ENCODE data around the gene CFAP46. TPM values are rescaled to one million over a fixed set of nuclear protein-coding genes. Genes with fewer than 3 reads are reported as not detected.
"Not testable (repeated sequence)": the region's sequence is repeated elsewhere in the genome, so short reads cannot be mapped to it uniquely, and the experiment has no call there.

CFAP46 gene
- total RNA-seq, 1 donor from 2014 or later, result 1.6 TPM

DNA sequence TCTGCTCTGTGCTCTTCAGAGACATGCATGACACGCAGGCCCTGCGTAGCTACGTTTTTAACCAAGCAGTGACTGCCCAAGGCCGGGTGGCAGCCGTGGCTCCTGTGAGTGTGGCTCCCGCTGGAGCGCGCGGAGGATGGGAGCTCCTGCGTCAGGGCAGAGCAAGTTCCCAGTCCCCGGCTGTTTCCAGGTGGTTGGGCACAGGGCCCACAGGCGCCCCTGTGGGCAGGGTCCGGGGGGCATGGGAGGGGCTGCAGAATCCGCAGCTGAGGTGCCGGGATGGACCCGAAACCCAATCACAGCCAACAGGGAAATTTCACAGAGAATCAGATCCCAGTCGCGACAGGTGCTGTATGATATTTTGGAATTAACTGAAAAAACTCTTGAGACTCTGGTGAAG, 166.2 kb downstream of the CFAP46 start:
- Histone ChIP-seq H3K79me2 (ENCODE audit: low read depth) (no peaks in the 10 kb centered on the region), H3K4me3 (no peak overlapping the region), H3K9ac (no peak overlapping the region), H3K4me2 (no peak overlapping the region), H2AFZ (replicated peaks) (no peak overlapping the region), H3F3A (ENCODE audit: low read depth) (peaks cover 3% of the 10 kb centered on the region), H3K27ac (no peak overlapping the region), H3K4me1 (no peaks in the 10 kb centered on the region), H4K20me1 (ENCODE audit: low read depth) (peaks cover 4% of the 10 kb centered on the region), H3K9me3 (ENCODE audit: low read depth) (no peaks in the 10 kb centered on the region), H3K27me3 (peaks cover 15% of the 10 kb centered on the region), H3K36me3 (no peaks in the 10 kb centered on the region)
- Mint-ChIP-seq H3K4me1 (peaks cover 4% of the 10 kb centered on the region), H3K4me3 (no peak overlapping the region), H3K9me3 (peaks cover 6% of the 10 kb centered on the region), H3K27me3 (ENCODE audit: insufficient read depth, low read depth) (peaks cover 5% of the 10 kb centered on the region), H3K27ac (no peak overlapping the region), H3K36me3 (peaks cover 3% of the 10 kb centered on the region)
- no peak for DNase-seq (ENCODE audit: low spot score)
- TF ChIP-seq EZH2 (IDR thresholded peaks at IDR 0.05), result no peak
- no peak for TF ChIP-seq EZH2phosphoT487 (IDR thresholded peaks at IDR 0.05)
- TF ChIP-seq, protein P1, sequence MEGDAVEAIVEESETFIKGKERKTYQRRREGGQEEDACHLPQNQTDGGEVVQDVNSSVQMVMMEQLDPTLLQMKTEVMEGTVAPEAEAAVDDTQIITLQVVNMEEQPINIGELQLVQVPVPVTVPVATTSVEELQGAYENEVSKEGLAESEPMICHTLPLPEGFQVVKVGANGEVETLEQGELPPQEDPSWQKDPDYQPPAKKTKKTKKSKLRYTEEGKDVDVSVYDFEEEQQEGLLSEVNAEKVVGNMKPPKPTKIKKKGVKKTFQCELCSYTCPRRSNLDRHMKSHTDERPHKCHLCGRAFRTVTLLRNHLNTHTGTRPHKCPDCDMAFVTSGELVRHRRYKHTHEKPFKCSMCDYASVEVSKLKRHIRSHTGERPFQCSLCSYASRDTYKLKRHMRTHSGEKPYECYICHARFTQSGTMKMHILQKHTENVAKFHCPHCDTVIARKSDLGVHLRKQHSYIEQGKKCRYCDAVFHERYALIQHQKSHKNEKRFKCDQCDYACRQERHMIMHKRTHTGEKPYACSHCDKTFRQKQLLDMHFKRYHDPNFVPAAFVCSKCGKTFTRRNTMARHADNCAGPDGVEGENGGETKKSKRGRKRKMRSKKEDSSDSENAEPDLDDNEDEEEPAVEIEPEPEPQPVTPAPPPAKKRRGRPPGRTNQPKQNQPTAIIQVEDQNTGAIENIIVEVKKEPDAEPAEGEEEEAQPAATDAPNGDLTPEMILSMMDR (IDR thresholded peaks at IDR 0.05), result no peak

DNA sequence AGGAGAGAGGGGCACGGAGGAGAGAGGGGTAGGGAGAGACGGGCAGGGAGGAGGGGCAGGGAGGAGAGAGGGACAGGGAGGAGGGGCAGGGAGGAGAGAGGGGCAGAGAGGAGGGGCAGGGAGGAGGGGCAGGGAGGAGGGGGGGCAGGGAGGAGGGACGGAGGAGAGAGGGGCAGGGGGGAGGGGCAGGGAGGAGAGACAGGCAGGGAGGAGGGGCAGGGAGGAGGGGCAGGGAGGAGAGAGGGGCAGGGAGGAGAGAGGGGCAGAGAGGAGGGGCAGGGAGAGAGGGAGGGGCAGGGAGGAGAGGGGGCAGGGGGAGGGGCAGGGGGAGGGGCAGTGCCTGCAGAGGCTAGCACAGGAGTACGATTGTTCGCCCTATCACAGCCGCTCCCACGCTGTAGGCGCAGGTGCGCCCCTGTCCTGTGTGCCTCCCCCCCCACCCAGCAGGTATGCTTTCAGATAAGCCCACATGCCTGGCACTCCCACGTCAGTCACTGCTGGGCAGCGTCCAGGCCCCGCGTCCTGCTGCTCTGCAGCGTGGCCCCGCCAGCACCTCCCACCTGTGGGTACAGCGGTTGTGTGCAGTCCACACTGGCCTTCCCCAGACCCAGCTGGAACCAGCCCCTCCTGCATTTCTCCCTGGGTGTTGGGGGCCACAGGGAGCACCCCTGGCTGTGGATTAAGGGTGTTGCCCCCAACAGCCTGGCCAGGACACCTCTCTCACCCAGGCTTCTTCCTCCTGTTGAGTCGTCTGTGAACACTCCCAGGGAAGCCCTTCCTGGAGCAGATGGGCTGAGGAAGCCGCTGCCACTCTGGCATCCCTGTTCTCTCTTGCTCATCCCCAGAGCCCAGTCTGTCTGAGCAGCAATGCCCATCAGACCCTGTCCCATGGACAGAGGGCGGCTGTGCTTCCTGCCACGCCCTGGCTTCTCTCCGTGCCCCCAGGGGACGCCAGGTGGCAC, 167.2 kb downstream of the CFAP46 start:
- Histone ChIP-seq H3K4me1 (no peaks in the 10 kb centered on the region), H3K4me3 (no peak overlapping the region), H4K20me1 (ENCODE audit: low read depth) (peaks cover 2% of the 10 kb centered on the region), H3F3A (ENCODE audit: low read depth) (peaks cover 3% of the 10 kb centered on the region), H2AFZ (replicated peaks) (no peak overlapping the region), H3K9ac (no peak overlapping the region), H3K4me2 (no peak overlapping the region), H3K79me2 (ENCODE audit: low read depth) (no peaks in the 10 kb centered on the region), H3K36me3 (no peaks in the 10 kb centered on the region), H3K27me3 (peaks cover 5% of the 10 kb centered on the region), H3K27ac (no peak overlapping the region), H3K9me3 (ENCODE audit: low read depth) (no peaks in the 10 kb centered on the region)
- Mint-ChIP-seq H3K9me3 (peaks cover 6% of the 10 kb centered on the region), H3K27me3 (ENCODE audit: insufficient read depth, low read depth) (peaks cover 6% of the 10 kb centered on the region), H3K4me3 (no peak overlapping the region), H3K4me1 (peaks cover 4% of the 10 kb centered on the region), H3K36me3 (peaks cover 3% of the 10 kb centered on the region), H3K27ac (no peak overlapping the region)
- no peak for DNase-seq (ENCODE audit: low spot score)
- TF ChIP-seq EZH2phosphoT487 (IDR thresholded peaks at IDR 0.05), result no peak
- no peak for TF ChIP-seq EZH2 (IDR thresholded peaks at IDR 0.05)
- TF ChIP-seq, protein P1 (IDR thresholded peaks at IDR 0.05), result no peak

DNA sequence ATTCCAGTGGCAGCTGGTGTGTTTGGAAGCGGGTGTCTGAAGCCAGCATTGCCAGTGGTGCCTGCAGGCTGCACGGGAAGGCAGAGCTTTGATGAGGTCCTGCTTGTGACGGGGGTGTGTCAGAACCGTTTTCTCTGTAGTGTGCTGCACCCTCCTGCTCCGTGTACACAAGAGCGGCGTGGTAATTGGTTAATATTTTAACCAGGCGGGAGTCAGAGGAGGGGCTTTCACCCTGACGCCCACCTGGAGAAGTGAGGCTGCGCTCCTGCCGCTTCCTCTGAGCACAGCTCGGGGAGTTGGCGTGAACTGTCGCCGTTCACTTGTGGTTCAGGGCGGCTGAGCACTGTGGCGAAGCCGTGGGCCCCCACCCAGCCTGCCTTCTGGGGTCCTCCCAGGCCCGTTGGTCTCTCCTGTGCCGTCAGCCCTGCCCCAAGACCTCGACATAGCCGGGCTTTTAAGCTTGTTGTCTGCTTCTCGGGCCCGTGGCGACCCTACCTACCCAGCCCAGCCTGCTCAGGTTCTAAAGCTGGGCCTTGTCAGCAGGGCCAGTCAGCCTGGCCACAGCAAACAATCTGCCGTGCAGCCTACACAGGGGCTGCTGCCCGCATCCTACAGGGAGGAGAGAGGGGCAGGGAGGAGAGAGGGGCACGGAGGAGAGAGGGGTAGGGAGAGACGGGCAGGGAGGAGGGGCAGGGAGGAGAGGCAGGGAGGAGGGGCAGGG, 168.0 kb downstream of the CFAP46 start:
- H3K4me2 ChIP-seq, result no peak overlapping the region
- no peak for TF ChIP-seq EZH2 (IDR thresholded peaks at IDR 0.05)
- TF ChIP-seq, protein P1 (IDR thresholded peaks at IDR 0.05), result no peak
- TF ChIP-seq EZH2phosphoT487 (IDR thresholded peaks at IDR 0.05), result no peak
- no peak for DNase-seq (ENCODE audit: low spot score)
- Mint-ChIP-seq H3K9me3 (peaks cover 6% of the 10 kb centered on the region), H3K27me3 (ENCODE audit: insufficient read depth, low read depth) (peaks cover 6% of the 10 kb centered on the region), H3K4me3 (no peak overlapping the region), H3K4me1 (peaks cover 4% of the 10 kb centered on the region), H3K36me3 (peaks cover 3% of the 10 kb centered on the region), H3K27ac (no peak overlapping the region)
- no peaks in the 10 kb centered on the region for H3K79me2 ChIP-seq (ENCODE audit: low read depth)
- no peak overlapping the region for H2AFZ ChIP-seq (replicated peaks)
- no peak overlapping the region for H3K27ac ChIP-seq
- H3K4me3 ChIP-seq, result no peak overlapping the region
- no peaks in the 10 kb centered on the region for H3K27me3 ChIP-seq
- no peaks in the 10 kb centered on the region for H3K36me3 ChIP-seq
- no peaks in the 10 kb centered on the region for H3K4me1 ChIP-seq
- peaks cover 3% of the 10 kb centered on the region for H3F3A ChIP-seq (ENCODE audit: low read depth)
- H4K20me1 ChIP-seq (ENCODE audit: low read depth), result peaks cover 2% of the 10 kb centered on the region
- no peak overlapping the region for H3K9ac ChIP-seq
- no peaks in the 10 kb centered on the region for H3K9me3 ChIP-seq (ENCODE audit: low read depth)

DNA sequence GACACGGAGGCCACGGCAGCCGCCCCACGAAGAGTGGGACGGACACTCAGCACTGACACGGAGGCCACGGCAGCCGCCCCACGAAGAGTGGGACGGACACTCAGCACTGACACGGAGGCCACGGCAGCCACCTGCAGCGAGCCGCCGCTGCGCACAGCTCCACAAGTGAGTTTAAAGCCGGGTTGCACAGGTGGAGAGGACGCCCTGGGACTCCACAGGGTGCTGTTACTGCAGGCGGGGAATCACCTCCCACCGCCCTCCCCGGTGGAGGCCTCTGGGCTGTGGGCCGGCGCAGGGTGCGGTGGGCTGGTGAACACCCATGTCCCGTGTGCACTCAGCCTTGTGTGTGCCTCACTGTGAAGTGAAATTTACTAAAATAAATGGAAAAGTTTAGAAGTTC, 169.6 kb downstream of the CFAP46 start:
- not testable (repeated sequence) for H3K4me1 ChIP-seq; H3F3A ChIP-seq (ENCODE audit: low read depth); H3K4me3 Mint-ChIP-seq; H3K9ac ChIP-seq; H3K36me3 ChIP-seq; H3K4me1 Mint-ChIP-seq; H2AFZ ChIP-seq (replicated peaks); H3K27me3 Mint-ChIP-seq (ENCODE audit: insufficient read depth, low read depth); H3K27ac ChIP-seq; H3K9me3 ChIP-seq (ENCODE audit: low read depth); H3K27me3 ChIP-seq; H3K4me2 ChIP-seq; H3K79me2 ChIP-seq (ENCODE audit: low read depth); H3K27ac Mint-ChIP-seq; H3K4me3 ChIP-seq; H4K20me1 ChIP-seq (ENCODE audit: low read depth); H3K36me3 Mint-ChIP-seq; DNase-seq (ENCODE audit: low spot score)
- H3K9me3 Mint-ChIP-seq, result peaks cover 12% of the 10 kb centered on the region
